ENCODE results near the gene CYTH1. TPM values are rescaled to one million over a fixed set of nuclear protein-coding genes. Genes with fewer than 3 reads are reported as not detected.

The CYTH1 gene
- total RNA-seq, 4 donors from 2014 or later = 103 to 156 (median 142) TPM

GRCh38 chr17:78817123-78817522 is 35.0 kb upstream of the CYTH1 start:
- in situ Hi-C loops (cut with MboI; ENCODE audit: low pct_ligation_motif_present in 1 of 4, low pct_unique_long_range_greater_than_20kb in 1 of 4, low sequenced_read_pairs in 3 of 4) (loop anchor here in 1 of 4 donors (25.0 kb wide), 1 partner anchor 330 kb away; no protein-coding TSS in a partner anchor), intact Hi-C loops (cut with DNase I; ENCODE audit: low total_unique reads) (no loop called here)
- peaks cover 0 to 70% (median 31%) of the 10 kb centered on the region in 4 donors for H3K36me3 ChIP-seq
- H3K27ac ChIP-seq = peak overlapping the region in 2 of 4 donors; percentile 24 to 62
- WGBS, 2 donors (ENCODE audit: low coverage in 1 of 2) = 73 to 81% methylated on average over 3 to 6 of the region's 6 CpGs
- no peak for DNase-seq
- TF ChIP-seq EP300 (IDR thresholded peaks at IDR 0.05; ENCODE audit: low read depth) (no peak), POLR2AphosphoS5 (IDR thresholded peaks at IDR 0.05) (no peak), POLR2A (IDR thresholded peaks at IDR 0.05) (no peak), CTCF (IDR thresholded peaks at IDR 0.05) (no peak)
- H3K9me3 ChIP-seq = no peaks in the 10 kb centered on the region
- peaks cover 0 to 3% (median 0%) of the 10 kb centered on the region in 4 donors for H3K4me1 ChIP-seq
- no peaks in the 10 kb centered on the region for H3K27me3 ChIP-seq
- H3K4me3 ChIP-seq = no peak overlapping the region

GRCh38 chr17:78815696-78816095 is 33.6 kb upstream of the CYTH1 start:
- DNase-seq = no peak
- peaks cover 0 to 3% (median 0%) of the 10 kb centered on the region in 4 donors for H3K4me1 ChIP-seq
- H3K9me3 ChIP-seq = no peaks in the 10 kb centered on the region
- H3K27ac ChIP-seq = no peak overlapping the region
- H3K4me3 ChIP-seq = no peak overlapping the region
- in situ Hi-C loops (cut with MboI; ENCODE audit: low pct_ligation_motif_present in 1 of 4, low pct_unique_long_range_greater_than_20kb in 1 of 4, low sequenced_read_pairs in 3 of 4) (loop anchor here in 1 of 4 donors (25.0 kb wide), 1 partner anchor 328 kb away; no protein-coding TSS in a partner anchor), intact Hi-C loops (cut with DNase I; ENCODE audit: low total_unique reads) (no loop called here)
- TF ChIP-seq POLR2A (IDR thresholded peaks at IDR 0.05) = no peak
- no peak for TF ChIP-seq CTCF (IDR thresholded peaks at IDR 0.05)
- TF ChIP-seq EP300 (IDR thresholded peaks at IDR 0.05; ENCODE audit: low read depth) = no peak
- TF ChIP-seq POLR2AphosphoS5 (IDR thresholded peaks at IDR 0.05) = no peak
- peaks cover 0 to 75% (median 36%) of the 10 kb centered on the region in 4 donors for H3K36me3 ChIP-seq
- WGBS, 2 donors (ENCODE audit: low coverage in 1 of 2) = 85 to 88% methylated on average over 5 to 7 of the region's 7 CpGs
- H3K27me3 ChIP-seq = no peaks in the 10 kb centered on the region

GRCh38 chr17:78812855-78813254 is 30.8 kb upstream of the CYTH1 start:
- H3K4me3 ChIP-seq = no peak overlapping the region
- in situ Hi-C loops (cut with MboI; ENCODE audit: low pct_ligation_motif_present in 1 of 4, low pct_unique_long_range_greater_than_20kb in 1 of 4, low sequenced_read_pairs in 3 of 4) (loop anchor here in 1 of 4 donors (25.0 kb wide), 1 partner anchor 326 kb away; no protein-coding TSS in a partner anchor), intact Hi-C loops (cut with DNase I; ENCODE audit: low total_unique reads) (no loop called here)
- TF ChIP-seq EP300 (IDR thresholded peaks at IDR 0.05; ENCODE audit: low read depth) = no peak
- TF ChIP-seq CTCF (IDR thresholded peaks at IDR 0.05) = no peak
- no peak for TF ChIP-seq POLR2A (IDR thresholded peaks at IDR 0.05)
- no peak for TF ChIP-seq POLR2AphosphoS5 (IDR thresholded peaks at IDR 0.05)
- peak overlapping the region in 1 of 4 donors; percentile 17 for H3K27ac ChIP-seq
- H3K36me3 ChIP-seq = peaks cover 0 to 68% (median 31%) of the 10 kb centered on the region in 4 donors
- H3K27me3 ChIP-seq = no peaks in the 10 kb centered on the region
- no peaks in the 10 kb centered on the region for H3K9me3 ChIP-seq
- 84 to 85% methylated on average over 8 of the region's 8 CpGs for WGBS, 2 donors (ENCODE audit: low coverage in 1 of 2)
- DNase-seq = no peak
- no peaks in the 10 kb centered on the region for H3K4me1 ChIP-seq

- Histone ChIP-seq H3K4me3 (no peak overlapping the region), H3K36me3 (peaks cover 0 to 74% (median 24%) of the 10 kb centered on the region in 4 donors), H3K4me1 (no peaks in the 10 kb centered on the region), H3K9me3 (no peaks in the 10 kb centered on the region), H3K27ac (no peak overlapping the region), H3K27me3 (no peaks in the 10 kb centered on the region)
- TF ChIP-seq EP300 (IDR thresholded peaks at IDR 0.05; ENCODE audit: low read depth) = no peak
- TF ChIP-seq POLR2AphosphoS5 (IDR thresholded peaks at IDR 0.05) = no peak
- TF ChIP-seq POLR2A (IDR thresholded peaks at IDR 0.05) = no peak
- TF ChIP-seq CTCF (IDR thresholded peaks at IDR 0.05) = no peak
- DNase-seq = no peak
- intact Hi-C loops (cut with DNase I; ENCODE audit: low total_unique reads) (no loop called here), in situ Hi-C loops (cut with MboI; ENCODE audit: low pct_ligation_motif_present in 1 of 4, low pct_unique_long_range_greater_than_20kb in 1 of 4, low sequenced_read_pairs in 3 of 4) (loop anchor here in 1 of 4 donors (25.0 kb wide), 1 partner anchor 321 kb away; no protein-coding TSS in a partner anchor)
- 93 to 100% methylated on average over 2 to 4 of the region's 4 CpGs for WGBS, 2 donors (ENCODE audit: low coverage in 1 of 2)
These were observed 26.1 kb upstream of the CYTH1 start for GRCh38 chr17:78808163-78808562.
